GM23248 (cell line): ENCODE measurements around the gene IFT43. TPM values are rescaled to one million over a fixed set of nuclear protein-coding genes. Genes with fewer than 3 reads are reported as not detected.

ENCODE experiments used
- DNase-seq: peaks from one replicate; pipeline ENCODE4 v3.0.0-alpha.2; 2015
- H2AFZ ChIP-seq: fragments of 200-600 bp; sonication (generic); 2 replicates; pipeline ENCODE4 v1.6.1; 2016; ENCODE audit warnings: antibody characterized with exemption
- H3F3A ChIP-seq: fragments of 200-600 bp; sonication (generic); 2 replicates; pipeline ENCODE4 v1.6.1; 2016; ENCODE audit warnings: mild to moderate bottlenecking, antibody characterized with exemption, mixed run types; ENCODE audit not compliant: insufficient read depth
- H3K27ac ChIP-seq: fragments of 200-600 bp; sonication (generic); 2 replicates; pipeline ENCODE4 v1.5.1; 2016; ENCODE audit warnings: mild to moderate bottlenecking
- H3K27me3 ChIP-seq: fragments of 200-600 bp; sonication (generic); replicated peaks from 2 replicates; pipeline ENCODE4 v1.6.1; 2016; ENCODE audit warnings: mild to moderate bottlenecking; ENCODE audit not compliant: insufficient read depth
- H3K36me3 ChIP-seq: fragments of 200-600 bp; sonication (generic); 2 replicates; pipeline ENCODE4 v1.6.1; 2016; ENCODE audit warnings: low read depth, mild to moderate bottlenecking
- H3K4me1 ChIP-seq: fragments of 200-600 bp; sonication (generic); 2 replicates; pipeline ENCODE4 v1.6.1; 2016; ENCODE audit warnings: mild to moderate bottlenecking; ENCODE audit not compliant: insufficient read depth
- H3K4me2 ChIP-seq: fragments of 200-600 bp; sonication (generic); one replicate; pipeline ENCODE4 v1.6.1; 2016; ENCODE audit warnings: mild to moderate bottlenecking; ENCODE audit not compliant: unreplicated experiment
- H3K4me3 ChIP-seq: fragments of 200-600 bp; sonication (generic); 2 replicates; pipeline ENCODE4 v1.5.1; 2016; ENCODE audit warnings: mild to moderate bottlenecking
- H3K79me2 ChIP-seq: fragments of 200-600 bp; sonication (generic); 2 replicates; pipeline ENCODE4 v1.6.1; 2016; ENCODE audit warnings: mild to moderate bottlenecking; ENCODE audit not compliant: insufficient read depth
- H3K9ac ChIP-seq: fragments of 200-600 bp; sonication (generic); 2 replicates; pipeline ENCODE4 v1.6.1; 2016; ENCODE audit warnings: mild to moderate bottlenecking
- H3K9me2 ChIP-seq: fragments of 200-600 bp; sonication (generic); 2 replicates; pipeline ENCODE4 v1.6.1; 2016; ENCODE audit warnings: mixed run types, mild to moderate bottlenecking, moderate library complexity; ENCODE audit not compliant: insufficient read depth
- H3K9me3 ChIP-seq: fragments of 200-600 bp; sonication (generic); one replicate; pipeline ENCODE4 v1.6.1; 2017; ENCODE audit warnings: low read depth
- H4K20me1 ChIP-seq: fragments of 200-600 bp; sonication (generic); 2 replicates; pipeline ENCODE4 v1.6.0; 2016; ENCODE audit not compliant: insufficient read depth
- EZH2 ChIP-seq: fragments of 200-600 bp; sonication (generic); IDR thresholded peaks from 2 replicates; pipeline ENCODE4 v1.6.1; 2018; ENCODE audit warnings: antibody characterized with exemption, mild to moderate bottlenecking; ENCODE audit not compliant: insufficient read depth, poor library complexity, severe bottlenecking
- EZH2phosphoT487 ChIP-seq: fragments of 200-600 bp; sonication (generic); IDR thresholded peaks from 2 replicates; pipeline ENCODE4 v1.6.1; 2018; ENCODE audit warnings: antibody characterized with exemption, moderate library complexity, mild to moderate bottlenecking, low read depth; ENCODE audit not compliant: insufficient read depth
- WGBS, 2 experiments: methylation state at CpG; one replicate each; pipeline ENCODE4 v1.1.6; 2015 to 2017; ENCODE audit warnings: low lambda C conversion rate in 2 of 2, low coverage in 1 of 2; ENCODE audit errors: missing lambda C conversion rate in 2 of 2; 5-methylcytosine and 5-hydroxymethylcytosine counted together
- in situ Hi-C: fragments of 300-500 bp; cut with MboI; formaldehyde crosslinking; loops from 2 replicates; pipeline ENCODE4 v1.15.0; 2020
- polyA plus RNA-seq: library from polyadenylated mRNA; unstranded; fragments of >200 nt; fragmentation: Nextera tagmentation; extraction: Ambion mirVana; gene quantifications from 2 replicates; pipeline ENCODE4 v1.2.1, GENCODE V29; 2016
- total RNA-seq: library from RNA; depleted of rRNA; stranded (reverse); fragments of >200 nt; shearing (Covaris generic); gene quantifications from 2 replicates; pipeline ENCODE4 v1.2.3, GENCODE V29; 2014

Gene IFT43
- total and polyA plus RNA-seq, 2 experiments from 2014 or later = 41.4 to 67.9 TPM

DNA sequence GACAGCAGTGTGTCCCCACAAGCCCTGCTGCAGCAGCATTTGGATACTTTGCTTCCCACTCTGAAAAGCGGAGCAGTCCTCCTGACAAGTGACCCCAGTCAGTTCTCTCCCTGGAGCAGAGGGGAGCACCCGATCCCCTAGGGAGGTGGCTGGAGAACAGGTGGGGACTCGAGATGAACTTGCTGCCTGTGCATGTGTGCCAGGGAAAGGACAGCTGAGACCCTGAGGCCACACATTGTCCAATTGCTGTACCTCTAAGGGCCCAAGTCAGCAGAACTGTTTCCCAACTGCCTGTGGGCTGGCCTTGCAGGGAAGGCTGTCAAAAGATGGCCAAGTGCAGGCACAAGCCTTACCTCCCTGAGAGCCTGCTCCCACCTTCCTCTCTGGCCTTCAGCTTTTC lies 55.1 kb downstream of the IFT43 start:
- Histone ChIP-seq H3K27me3 (no peaks in the 10 kb centered on the region), H3K36me3 (no peaks in the 10 kb centered on the region; the same call in 1 of the 2 replicates), H3K79me2 (no peaks in the 10 kb centered on the region), H3K9me2 (no peaks in the 10 kb centered on the region), H3F3A (no peaks in the 10 kb centered on the region), H3K4me1 (no peaks in the 10 kb centered on the region), H4K20me1 (no peaks in the 10 kb centered on the region), H2AFZ (no peak overlapping the region), H3K4me3 (no peak overlapping the region), H3K4me2 (no peak overlapping the region), H3K27ac (no peak overlapping the region), H3K9me3 (no peaks in the 10 kb centered on the region), H3K9ac (no peak overlapping the region)
- 85 to 88% methylated on average over 3 of the region's 3 CpGs for WGBS, 2 experiments
- DNase-seq = no peak
- no peak for TF ChIP-seq EZH2
- in situ Hi-C loops = no loop called here

DNA sequence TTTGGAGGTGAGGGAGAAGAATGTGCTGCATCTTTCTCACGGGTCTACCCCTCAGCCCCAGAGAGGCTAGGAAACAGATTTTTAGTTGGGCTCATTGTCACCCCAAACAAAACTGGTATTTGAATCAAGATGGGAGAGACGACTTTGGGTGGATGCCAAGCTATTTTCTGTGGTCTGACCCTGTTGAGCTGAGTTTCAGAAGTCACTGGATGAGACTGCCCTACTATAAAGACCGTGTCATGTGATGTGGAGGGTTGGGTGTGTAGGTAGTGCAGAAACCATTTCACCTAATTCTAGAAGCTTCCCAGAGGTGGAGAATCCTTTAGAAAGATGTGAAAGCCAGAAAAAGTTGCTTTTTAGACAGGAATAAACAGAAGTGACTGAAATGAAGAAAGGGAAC lies 60.2 kb downstream of the IFT43 start:
- Histone ChIP-seq H3K9ac (no peak overlapping the region), H3K9me3 (no peaks in the 10 kb centered on the region), H3K27ac (no peak overlapping the region), H2AFZ (no peak overlapping the region), H3K27me3 (no peaks in the 10 kb centered on the region), H3K79me2 (no peaks in the 10 kb centered on the region), H4K20me1 (no peaks in the 10 kb centered on the region), H3K4me3 (no peak overlapping the region), H3K4me1 (no peaks in the 10 kb centered on the region), H3K36me3 (no peaks in the 10 kb centered on the region; the same call in 1 of the 2 replicates), H3F3A (0 out of 2 replicates have a peak, but pooled peaks cover 4% of the 10 kb centered on the region), H3K9me2 (no peaks in the 10 kb centered on the region), H3K4me2 (no peak overlapping the region)
- in situ Hi-C loops = no loop called here
- DNase-seq = no peak
- WGBS, 2 experiments = 57 to 62% methylated on average over 3 of the region's 3 CpGs
- no peak for TF ChIP-seq EZH2
- TF ChIP-seq EZH2phosphoT487 = no peak

DNA sequence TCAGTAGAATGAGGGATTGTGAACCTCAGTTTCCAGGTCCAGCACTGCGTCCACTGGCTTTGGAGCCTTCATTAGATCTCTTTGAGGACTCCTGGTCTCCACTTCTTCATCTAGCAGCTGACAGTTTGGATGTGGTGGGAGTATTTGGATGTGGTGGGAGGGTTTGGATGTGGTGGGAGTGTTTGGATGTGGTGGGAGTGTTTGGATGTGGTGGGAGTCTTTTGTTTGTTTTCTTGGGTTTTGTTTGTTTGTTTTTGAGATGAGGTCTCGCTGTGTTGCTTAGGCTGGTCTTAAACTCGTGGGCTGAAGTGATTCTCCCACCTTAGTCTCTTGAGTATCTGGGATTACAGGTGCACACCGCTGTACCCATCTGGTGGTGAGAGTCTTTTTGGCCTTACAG lies 64.7 kb downstream of the IFT43 start:
- H3K4me2 ChIP-seq = no peak overlapping the region
- in situ Hi-C loops = loop anchor here (5.0 to 25.0 kb wide), 2 partner anchors 337 to 587 kb away; no protein-coding TSS in a partner anchor
- H3K4me3 ChIP-seq = no peak overlapping the region
- no peaks in the 10 kb centered on the region for H3K9me3 ChIP-seq
- H4K20me1 ChIP-seq = no peaks in the 10 kb centered on the region
- no peaks in the 10 kb centered on the region for H3K79me2 ChIP-seq
- H3K27ac ChIP-seq = no peak overlapping the region
- no peaks in the 10 kb centered on the region for H3K36me3 ChIP-seq
- no peak for DNase-seq
- WGBS, 2 experiments = 72 to 73% methylated on average over 4 of the region's 4 CpGs
- H3K27me3 ChIP-seq = no peaks in the 10 kb centered on the region
- 0 out of 2 replicates have a peak, but pooled peaks cover 4% of the 10 kb centered on the region for H3F3A ChIP-seq
- no peaks in the 10 kb centered on the region for H3K4me1 ChIP-seq
- no peak for TF ChIP-seq EZH2phosphoT487
- TF ChIP-seq EZH2 = no peak
- no peak overlapping the region for H3K9ac ChIP-seq
- no peak overlapping the region for H2AFZ ChIP-seq
- H3K9me2 ChIP-seq = no peaks in the 10 kb centered on the region

DNA sequence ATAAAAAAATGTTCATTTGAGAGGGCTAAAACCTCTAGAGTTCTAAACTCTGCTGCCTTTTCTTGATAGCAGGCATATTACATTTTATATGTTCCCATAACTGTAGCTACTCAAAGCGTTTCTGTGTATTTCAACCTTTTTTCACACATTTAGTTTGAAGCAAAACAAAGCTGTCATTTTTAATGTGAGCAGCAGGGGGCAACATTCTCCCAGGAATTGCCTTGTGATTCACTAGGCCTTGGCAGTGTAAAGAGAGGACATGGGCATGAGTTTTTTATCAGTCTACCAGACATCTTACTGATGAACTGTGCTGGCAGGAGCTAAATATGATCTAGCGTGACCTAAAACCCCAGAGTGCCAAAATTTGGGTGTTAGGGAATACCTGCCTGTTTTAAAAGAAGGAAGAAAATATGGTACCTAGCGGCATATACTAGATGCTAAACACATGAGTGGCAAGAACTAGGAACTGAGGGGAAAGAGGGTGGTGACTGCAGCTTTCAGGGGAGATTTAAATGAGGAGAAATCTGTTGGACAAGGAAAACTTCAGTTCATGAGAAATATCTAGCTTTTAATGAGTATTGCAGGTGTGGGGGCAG lies 65.3 kb downstream of the IFT43 start:
- Histone ChIP-seq H3K27ac (no peak overlapping the region), H3K4me2 (no peak overlapping the region), H2AFZ (no peak overlapping the region), H3K36me3 (no peaks in the 10 kb centered on the region), H3K4me1 (no peaks in the 10 kb centered on the region), H3K9me2 (no peaks in the 10 kb centered on the region), H3K27me3 (no peaks in the 10 kb centered on the region), H3K9me3 (no peaks in the 10 kb centered on the region), H3F3A (0 out of 2 replicates have a peak, but pooled peaks cover 4% of the 10 kb centered on the region), H3K79me2 (no peaks in the 10 kb centered on the region), H3K9ac (no peak overlapping the region), H3K4me3 (no peak overlapping the region), H4K20me1 (no peaks in the 10 kb centered on the region; the same call in 1 of the 2 replicates)
- peak; percentile 72 for DNase-seq
- in situ Hi-C loops = loop anchor here (5.0 to 25.0 kb wide), 2 partner anchors 336 to 586 kb away; no protein-coding TSS in a partner anchor
- WGBS, 2 experiments = 33 to 35% methylated on average over 3 of the region's 3 CpGs
- TF ChIP-seq EZH2phosphoT487 = no peak
- no peak for TF ChIP-seq EZH2
